K562 (cell line): ENCODE measurements around the gene NDUFA6. TPM values are rescaled to one million over a fixed set of nuclear protein-coding genes. Genes with fewer than 3 reads are reported as not detected.
A peak's percentile ranks its signal among the peaks of the same experiment; 100 is the strongest.

ENCODE experiments used
- C11orf30 ChIP-seq: fragments of 450-650 bp; IDR thresholded peaks from 2 replicates; pipeline ENCODE4 v1.6.1; 2016; ENCODE audit warnings: low read depth, mild to moderate bottlenecking
- EGR1 ChIP-seq: fragments of 450-650 bp; conservative IDR thresholded peaks from 2 replicates; pipeline ENCODE4 v1.6.1; 2017; ENCODE audit warnings: mild to moderate bottlenecking
- EP300 ChIP-seq: IDR thresholded peaks from 2 replicates; pipeline ENCODE4 v1.6.1; 2012; ENCODE audit warnings: low read length, improper control_type of control experiment
- HDAC1 ChIP-seq, 2 experiments: fragments of 450-650 bp; IDR thresholded peaks; 2 replicates each; pipeline ENCODE4 v1.6.1; 2016 to 2017; ENCODE audit warnings: inconsistent platforms in 1 of 2, mild to moderate bottlenecking in 1 of 2, moderate library complexity in 1 of 2
- HDAC2 ChIP-seq: fragments of 450-650 bp; IDR thresholded peaks from 2 replicates; pipeline ENCODE4 v1.6.1; 2016; ENCODE audit warnings: mild to moderate bottlenecking
- L3MBTL2 ChIP-seq: fragments of 450-650 bp; IDR thresholded peaks from 2 replicates; pipeline ENCODE4 v1.6.1; 2016; ENCODE audit warnings: mild to moderate bottlenecking, moderate library complexity
- NCOA1 ChIP-seq: fragments of 450-650 bp; IDR thresholded peaks from 2 replicates; pipeline ENCODE4 v1.6.1; 2016; ENCODE audit warnings: low read depth
- NFE2 ChIP-seq: IDR thresholded peaks from 2 replicates; pipeline ENCODE4 v1.6.1; 2014; ENCODE audit warnings: antibody characterized with exemption, low read depth
- PKNOX1 ChIP-seq: fragments of 450-650 bp; IDR thresholded peaks from 2 replicates; pipeline ENCODE4 v1.6.1; 2016
- POLR3A ChIP-seq: IDR thresholded peaks from 2 replicates; pipeline ENCODE4 v1.6.1; 2011; ENCODE audit warnings: borderline replicate concordance, mild to moderate bottlenecking, moderate library complexity; ENCODE audit not compliant: insufficient read length, insufficient read depth; ENCODE audit errors: extremely low read depth
- PRDM10 ChIP-seq: fragments of 450-650 bp; IDR thresholded peaks from 2 replicates; pipeline ENCODE4 v1.6.1; 2018; ENCODE audit not compliant: partially characterized antibody
- ZNF316 ChIP-seq: fragments of 450-650 bp; IDR thresholded peaks from 2 replicates; pipeline ENCODE4 v1.6.1; 2016
- ZNF384 ChIP-seq: IDR thresholded peaks from 2 replicates; pipeline ENCODE4 v1.6.1; 2012; ENCODE audit warnings: low read depth, low read length, improper control_type of control experiment
- polyA plus RNA-seq, 8 experiments: library from polyadenylated mRNA; depleted of rRNA in 4 of 8; stranded (reverse) in 5 of 8; unstranded in 3 of 8; fragments of >200 nt; fragmentation: Nextera tagmentation in 2 of 8; fragmentation: Illumina TruSeq in 1 of 8; extraction: Ambion mirVana in 2 of 8; extraction: Trizol in 1 of 8; gene quantifications; 2 replicates each; pipeline versions ENCODE4 v1.2.1 to v1.2.3, GENCODE V29; 2011 to 2014; ENCODE audit warnings: inconsistent platforms in 1 of 8, missing spikeins in 1 of 8
- total RNA-seq, 7 experiments: library from RNA; depleted of rRNA in 6 of 7; stranded (reverse); fragments of >200 nt in 6 of 7; fragmentation: Illumina TruSeq in 2 of 7; extraction: Trizol in 2 of 7; gene quantifications; 2 replicates each; pipeline versions ENCODE4 v1.2.1 to v1.2.3, GENCODE V29; 2011 to 2021; ENCODE audit warnings: low replicate concordance in 1 of 7

Gene NDUFA6
- total and polyA plus RNA-seq, 9 of the 15 experiments (the other 6 are each of a cell fraction or from before 2014, with no cell fraction given), result 90.0 to 474 (median 128) TPM

- peak; percentile 73 for TF ChIP-seq PRDM10
- TF ChIP-seq PKNOX1, result peak; percentile 87
- 0 out of 2 replicates have a peak, but pooled peaks have one; percentile 23 for TF ChIP-seq HDAC2
- peak; percentile 87 for TF ChIP-seq ZNF384
- TF ChIP-seq L3MBTL2, result peak; percentile 51
- peak; percentile 58 for TF ChIP-seq ZNF316
- TF ChIP-seq NCOA1, result 0 out of 2 replicates have a peak, but pooled peaks have one; percentile 28
- TF ChIP-seq C11orf30, result peak; percentile 72
- TF ChIP-seq EGR1, result peak; percentile 51
- TF ChIP-seq EP300, result peak; percentile 33; the same call in 1 of the 2 replicates
- TF ChIP-seq POLR3A, result peak; percentile 34
- TF ChIP-seq HDAC1 (IDR thresholded peaks at IDR 0.05), result peak in 1 of 2 experiments; percentile 55; a peak in 2 of 4 replicates
- peak; percentile 56; the same call in 1 of the 2 replicates for TF ChIP-seq NFE2
These were observed 29.9 kb upstream of the NDUFA6 start (continued) for GRCh38 chr22:42120231-42121021.
